Activated CD8-positive, alpha-beta memory T cell treated with anti-CD3 and anti-CD28 coated beads, Interleukin-2, amount 50 U/mL, for 1 hour (primary cell): ENCODE results near the gene CKS1B.

ENCODE experiments used
- DNase-seq: peaks from one replicate; pipeline ENCODE4 v3.0.0-alpha.2; 2020; ENCODE audit errors: extremely low read depth

Gene CKS1B

DNA sequence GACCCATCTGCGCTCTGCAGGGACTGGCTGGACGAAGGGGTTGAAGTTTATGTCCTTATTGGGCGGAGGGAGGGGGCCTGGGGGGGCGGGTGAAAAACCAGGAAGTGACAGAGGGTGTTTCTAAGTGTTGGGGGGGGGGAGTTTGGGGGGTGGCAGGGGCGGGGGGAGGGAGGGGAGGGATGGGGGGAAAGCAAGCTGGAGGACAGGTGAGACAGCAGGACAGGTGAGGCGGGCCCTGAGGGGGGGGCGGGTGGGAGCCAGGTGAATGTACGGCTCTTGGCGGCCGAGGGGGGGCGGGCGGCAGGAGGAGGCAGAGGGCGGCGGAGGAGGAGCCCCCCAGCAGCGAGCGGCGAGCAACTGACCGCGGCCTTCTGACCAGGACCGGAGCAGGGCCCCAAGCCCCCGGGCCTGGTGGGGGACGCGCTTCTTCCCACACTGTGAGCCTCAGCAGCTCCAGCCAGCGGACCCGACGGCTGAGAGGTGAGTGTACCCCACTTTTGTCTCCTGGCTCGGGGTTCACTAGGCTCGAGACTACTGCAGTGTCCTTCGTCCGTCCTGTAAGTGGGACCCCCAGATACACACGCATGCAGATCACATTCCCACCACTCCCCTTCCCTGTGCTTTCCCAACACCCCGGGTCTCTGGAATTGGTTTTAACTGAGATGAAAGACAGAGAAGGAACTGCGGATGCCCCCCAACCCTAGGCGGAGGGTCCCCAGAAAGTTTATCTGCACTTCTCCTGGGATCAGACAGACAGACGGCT, 28.2 kb downstream of the CKS1B start, which contains the start of gene ZBTB7B:
TSS of gene ZBTB7B (plus strand) at position 339 of the 763 bp plus-strand sequence. CDS start 11,859 bp downstream, outside the sequence.
- no peak for DNase-seq

DNA sequence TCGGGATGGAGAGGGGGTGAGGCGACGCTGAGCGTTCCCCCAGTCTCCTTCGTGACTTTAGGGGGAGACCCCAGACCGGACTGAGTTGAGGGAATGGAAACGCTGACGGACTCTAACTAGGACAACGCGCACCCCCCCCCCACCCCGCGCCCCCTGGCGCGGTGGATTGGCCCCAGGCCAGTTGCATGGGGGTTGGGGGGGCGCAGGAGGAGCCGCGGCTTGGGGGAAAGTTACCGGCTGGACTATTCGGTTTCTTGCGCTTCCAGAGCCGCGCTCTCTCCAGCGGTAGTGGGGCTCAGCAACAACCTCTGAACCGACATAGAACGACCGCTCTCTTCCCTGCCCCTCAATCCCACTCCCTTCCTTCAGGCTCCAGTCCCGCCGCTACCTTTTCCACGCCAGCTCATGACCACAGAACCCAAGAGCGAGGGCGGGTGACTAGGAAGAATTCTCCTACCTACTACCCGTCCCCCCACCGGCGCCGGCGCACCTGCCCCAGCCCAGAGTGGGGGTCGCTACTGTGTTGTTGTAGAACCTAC, 28.8 kb downstream of the CKS1B start:
- no peak for DNase-seq

DNA sequence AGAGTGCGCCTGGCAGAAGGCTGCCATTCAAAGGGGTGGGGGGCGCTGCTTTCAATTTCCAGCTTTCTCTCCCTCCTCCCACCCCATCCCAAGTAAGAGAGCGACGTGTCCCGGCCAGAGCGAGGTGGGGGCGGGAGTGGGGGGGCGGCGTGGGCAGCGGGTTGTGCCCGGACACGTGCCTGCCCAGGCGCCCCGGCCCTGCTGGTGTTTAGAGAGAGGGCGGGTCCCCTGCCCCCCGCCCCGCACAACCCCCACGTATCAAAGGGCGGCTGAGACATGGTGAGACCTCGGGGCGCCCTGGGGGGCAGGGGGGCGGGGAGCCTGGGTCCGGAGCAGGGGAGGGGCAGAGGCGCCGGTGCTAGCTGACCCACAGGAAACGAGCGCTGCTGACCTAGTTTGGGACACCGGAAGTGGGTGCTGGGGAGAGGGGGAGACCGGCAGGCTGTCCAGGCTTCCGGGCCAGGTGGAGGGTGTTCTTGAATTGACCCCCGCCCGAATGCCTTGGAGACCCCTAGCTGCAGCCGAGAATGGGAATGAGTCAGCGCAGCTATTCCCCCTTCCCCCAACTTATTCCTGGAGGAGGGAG, 29.4 kb downstream of the CKS1B start:
- no peak for DNase-seq

DNA sequence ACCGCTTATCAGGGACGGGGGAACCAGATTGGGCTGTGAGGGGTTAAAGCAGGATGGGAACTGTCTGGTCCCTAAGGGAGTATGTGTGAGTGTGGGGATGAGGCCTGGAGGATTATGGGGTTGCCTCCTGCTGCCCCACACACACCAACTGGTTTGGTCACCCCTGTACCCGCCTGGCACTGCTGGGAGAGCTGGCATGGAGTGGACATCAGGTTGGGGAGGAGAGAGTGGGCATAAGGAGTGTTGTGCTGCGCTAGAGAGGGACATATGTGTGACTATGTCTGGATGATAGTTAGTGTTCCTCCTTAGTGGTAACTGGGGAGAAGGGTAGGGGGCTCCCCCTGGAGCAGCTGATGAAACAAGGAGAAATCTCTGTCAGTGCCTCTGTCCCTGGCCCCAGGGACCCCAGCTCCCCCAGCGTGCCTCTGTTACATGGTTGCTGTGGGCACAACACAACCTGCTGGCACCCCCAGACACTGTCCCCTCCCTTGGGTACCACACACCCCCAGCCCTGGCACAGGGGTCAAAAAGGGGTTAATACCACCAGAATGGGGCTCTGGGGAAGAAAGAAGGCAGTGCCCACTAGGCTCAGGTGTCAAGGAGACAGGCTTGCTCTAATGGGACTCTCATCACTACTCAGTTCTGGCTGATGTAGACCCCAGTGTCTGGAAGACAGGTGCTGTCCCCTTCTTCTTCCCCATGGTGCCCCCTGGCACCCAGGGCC, 30.0 kb downstream of the CKS1B start:
- DNase-seq = no peak

DNA sequence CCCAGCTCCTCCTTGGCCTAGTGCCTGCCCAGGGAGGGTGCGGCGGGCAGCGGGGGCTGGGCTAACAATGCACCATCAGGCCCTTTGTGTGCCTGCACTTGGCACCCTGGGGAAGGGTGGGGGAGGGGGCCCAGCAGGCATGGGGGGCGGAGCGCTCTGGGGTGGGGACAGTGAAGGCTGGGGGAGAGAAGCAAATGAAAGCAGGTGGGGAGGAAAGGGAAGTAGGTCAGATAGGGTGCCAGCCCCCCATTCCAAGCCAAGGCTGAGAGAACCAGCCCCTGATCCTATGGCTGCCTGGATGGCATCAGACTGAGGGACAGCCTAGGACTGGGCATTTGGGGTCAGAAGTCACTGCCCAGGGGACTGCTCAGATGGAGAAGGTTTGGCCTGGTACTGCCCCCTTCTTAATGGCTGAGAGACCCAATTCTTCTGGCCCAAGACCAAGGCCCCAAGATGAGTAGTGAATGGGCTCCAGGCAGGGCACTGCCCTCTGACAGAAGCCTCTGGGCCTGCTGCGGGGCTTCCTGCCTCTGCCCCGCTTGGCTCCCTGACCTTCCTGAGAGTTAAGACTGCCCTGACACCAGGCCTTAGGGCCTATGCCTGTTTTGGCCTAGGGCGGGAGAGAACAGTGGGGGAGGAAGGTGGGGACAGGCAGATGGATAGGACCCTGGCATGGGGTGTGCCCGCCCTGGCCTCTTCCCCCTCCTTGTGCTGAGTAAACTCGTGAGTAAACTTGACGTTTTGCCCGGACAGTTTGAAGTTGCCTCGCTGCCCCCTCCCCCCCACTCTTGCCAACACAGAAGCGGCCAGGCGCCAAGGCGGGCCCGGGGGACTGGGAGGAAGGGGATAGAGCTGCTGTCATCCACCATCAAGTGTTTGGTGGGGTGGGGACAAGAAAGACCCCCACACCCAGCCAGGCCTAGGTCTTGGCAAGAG, 30.9 kb downstream of the CKS1B start:
- DNase-seq = no peak

DNA sequence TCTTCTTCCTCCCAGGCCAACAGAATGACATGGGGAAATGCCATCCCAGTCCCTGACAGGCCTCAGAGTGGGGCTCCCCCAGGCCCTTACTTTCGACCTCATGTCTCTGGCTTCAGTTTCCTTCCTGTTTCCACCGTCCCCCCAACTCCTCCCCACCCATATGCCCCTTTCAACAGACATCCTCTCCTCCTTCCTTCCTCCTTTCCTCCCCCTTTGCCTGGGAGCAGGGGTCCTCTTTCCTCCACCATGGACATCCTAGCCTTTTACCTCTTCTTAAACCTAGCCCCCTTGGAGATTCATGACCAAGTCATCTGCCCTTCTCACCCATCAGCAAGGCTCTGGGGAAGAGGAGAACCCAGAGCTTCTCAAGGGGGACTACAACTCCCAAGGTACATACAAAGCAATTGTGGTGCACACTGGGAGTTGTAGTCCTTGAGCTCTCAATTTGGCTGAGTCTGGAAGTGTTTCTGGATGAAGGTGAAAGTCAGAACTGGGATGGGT, 32.2 kb downstream of the CKS1B start:
- DNase-seq = no peak

DNA sequence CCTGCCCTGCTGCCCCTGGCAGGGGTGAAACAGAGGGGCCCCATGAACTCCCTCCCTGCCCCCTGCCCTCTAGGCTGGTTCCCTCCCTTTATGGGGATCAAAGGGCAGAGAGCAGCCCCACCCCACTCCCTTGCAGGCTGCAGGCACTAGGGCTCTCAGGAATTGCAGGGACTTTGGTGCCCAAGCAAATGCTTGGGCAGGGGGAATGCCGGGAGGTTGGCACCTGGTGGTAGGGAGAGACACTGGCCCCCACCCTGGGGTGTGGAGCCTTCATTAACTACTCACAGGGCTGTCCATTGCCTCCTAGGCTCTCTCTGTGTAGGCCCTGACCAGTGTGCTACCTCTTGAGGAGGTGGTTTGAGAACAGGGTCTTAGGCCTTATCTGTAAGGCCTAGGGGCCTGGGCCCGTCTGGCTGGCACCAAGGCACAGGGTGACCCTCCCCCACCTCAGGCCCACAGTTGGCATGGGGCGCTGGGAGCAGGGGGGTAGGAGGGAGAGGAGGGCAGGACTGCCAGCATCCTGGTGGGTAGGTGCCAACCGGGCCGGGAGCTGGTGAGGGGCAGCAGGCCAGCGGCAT, 32.9 kb downstream of the CKS1B start:
- DNase-seq = no peak

DNA sequence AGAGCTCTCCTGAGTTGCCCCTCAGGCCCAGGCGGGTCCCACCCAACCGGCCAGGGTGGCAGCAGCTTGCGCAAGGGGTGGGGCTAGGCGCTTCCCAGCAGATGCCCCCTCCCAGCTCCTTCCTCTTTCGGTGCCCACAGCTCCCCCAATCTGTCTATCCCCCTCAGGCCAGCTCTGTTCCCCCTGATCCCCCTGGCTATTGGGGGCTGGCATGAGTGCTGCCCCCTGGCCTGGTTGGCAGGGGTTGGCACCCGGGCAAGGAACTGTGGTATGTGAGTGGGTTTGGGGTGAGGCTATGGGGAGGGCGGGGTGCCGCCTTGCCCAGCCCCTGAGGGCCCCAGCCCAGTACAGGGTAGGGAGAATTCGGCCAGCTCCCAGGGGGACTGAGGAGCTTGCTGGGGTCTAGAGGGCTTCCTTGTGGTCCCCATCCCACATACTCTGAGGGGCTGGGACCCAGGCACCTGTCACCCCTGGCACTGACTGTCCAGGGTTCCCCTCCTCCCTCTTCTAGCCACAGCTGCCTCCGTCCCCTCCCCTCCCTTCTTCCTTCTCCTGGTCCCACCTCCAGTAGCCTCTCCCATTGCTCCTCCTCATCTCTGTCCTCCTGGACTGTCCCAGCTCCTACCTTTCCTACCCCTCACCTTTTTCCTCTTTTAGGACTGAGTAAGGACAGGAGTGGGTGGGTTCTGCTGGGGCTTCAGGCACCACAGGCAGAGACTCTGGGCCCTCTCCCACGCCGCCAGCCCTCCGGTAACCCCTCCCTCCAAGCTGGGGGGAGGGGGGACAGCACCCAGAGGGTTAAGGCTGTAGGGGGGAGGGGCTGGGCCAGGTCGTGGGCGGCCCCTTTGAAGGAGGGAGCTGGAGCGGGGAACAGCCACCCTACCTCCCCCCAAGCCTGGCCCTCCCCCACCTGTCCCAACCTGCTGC, 33.8 kb downstream of the CKS1B start:
- no peak for DNase-seq

DNA sequence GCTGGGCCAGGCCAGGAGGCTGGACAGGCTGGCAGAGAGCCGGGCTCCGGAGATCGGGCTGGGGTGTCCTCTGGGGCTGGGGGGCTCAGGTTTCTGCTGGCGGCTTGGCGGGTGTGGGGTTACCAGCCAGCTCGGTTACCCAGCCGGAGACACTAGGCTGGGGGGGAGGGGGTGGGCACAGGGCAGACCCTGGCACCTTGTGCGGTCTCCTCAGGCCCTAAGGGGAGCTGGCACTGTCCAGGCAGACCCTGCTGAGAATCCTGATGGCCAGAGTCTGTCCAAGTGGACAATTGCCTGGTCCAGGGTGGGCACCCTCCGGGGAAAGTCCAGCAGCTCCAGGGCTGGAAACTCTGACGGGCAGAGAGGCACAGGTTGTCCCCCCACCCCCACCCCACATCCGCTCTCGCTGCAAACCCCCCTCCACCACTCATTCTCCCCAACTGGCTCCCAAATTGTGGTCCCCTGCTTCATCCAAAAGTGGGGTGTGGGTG, 34.8 kb downstream of the CKS1B start:
- DNase-seq = no peak

DNA sequence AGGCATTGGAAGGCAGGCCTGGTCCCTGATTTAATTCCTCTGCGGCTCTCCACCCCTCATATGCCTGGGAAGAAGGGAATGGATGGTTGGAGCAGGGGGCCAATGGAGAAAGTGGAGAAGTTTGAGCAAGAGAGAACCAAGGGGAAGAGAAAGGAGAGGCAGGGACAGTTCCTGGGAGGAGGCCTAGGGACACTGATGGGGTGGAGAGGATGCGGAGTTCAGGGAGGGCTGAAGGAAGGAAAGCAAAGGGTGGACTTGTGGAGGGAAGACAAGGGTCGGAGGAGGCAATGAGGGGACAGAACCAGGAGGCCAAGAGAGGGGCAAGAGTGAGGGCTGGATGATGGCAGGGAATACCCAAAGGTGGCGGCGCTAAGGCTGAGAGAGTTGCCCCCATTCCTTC, 35.3 kb downstream of the CKS1B start:
- DNase-seq = no peak

DNA sequence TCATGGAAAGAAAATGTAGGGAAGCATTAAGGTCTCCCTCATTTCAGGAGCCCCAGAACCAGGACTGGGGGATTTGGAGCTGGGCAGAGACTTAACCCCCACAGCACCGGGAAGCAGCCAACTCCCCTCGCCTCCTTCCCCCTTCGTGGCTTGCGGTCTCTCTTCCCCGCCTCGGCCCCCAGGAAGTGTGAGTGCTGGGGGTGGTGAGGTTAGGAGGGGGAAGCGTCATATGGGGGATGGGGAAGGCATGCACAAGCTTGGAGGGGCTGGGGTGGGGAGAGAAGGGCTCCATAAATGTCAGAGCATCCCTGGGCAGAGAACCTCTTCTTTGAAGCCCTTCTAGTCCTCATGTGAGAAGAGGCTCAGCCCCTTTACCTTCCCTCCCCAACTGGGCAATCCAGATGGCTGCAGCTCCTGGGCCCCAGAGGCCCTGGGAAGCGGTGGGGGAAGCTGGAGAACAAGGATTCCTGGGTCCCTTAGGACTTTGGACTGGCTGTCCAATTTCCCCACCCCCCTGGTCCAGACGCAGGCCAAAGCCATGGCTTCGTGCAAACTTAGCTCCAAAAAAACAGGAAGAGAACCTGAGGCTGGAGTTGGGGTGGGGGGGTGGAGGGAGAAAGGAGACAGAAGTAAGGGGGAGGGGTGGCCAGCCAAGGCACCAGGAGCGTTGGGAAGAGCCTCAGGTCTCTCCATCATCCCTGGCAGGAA, 35.9 kb downstream of the CKS1B start:
- no peak for DNase-seq

DNA sequence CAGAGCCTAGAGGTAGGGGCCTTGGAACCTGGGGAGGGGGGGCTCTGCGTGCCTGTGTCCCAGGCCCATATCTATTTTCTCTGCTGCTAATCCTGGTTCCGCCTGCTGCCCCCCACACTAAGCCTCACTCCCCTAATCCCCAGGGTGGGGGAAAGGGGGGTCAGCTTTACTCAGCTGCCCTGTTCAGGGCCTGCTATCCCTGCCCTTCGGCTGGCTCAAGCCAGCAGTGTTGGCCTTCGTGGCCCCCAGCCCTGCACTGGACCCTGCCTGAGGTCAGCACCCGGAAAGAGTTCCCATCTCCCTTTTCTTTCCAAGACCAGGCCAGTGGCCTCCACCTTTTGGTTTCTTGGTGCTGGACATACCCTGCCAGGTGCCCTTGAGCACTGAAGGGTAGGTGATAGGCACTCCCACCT, 36.5 kb downstream of the CKS1B start:
- DNase-seq = no peak

DNA sequence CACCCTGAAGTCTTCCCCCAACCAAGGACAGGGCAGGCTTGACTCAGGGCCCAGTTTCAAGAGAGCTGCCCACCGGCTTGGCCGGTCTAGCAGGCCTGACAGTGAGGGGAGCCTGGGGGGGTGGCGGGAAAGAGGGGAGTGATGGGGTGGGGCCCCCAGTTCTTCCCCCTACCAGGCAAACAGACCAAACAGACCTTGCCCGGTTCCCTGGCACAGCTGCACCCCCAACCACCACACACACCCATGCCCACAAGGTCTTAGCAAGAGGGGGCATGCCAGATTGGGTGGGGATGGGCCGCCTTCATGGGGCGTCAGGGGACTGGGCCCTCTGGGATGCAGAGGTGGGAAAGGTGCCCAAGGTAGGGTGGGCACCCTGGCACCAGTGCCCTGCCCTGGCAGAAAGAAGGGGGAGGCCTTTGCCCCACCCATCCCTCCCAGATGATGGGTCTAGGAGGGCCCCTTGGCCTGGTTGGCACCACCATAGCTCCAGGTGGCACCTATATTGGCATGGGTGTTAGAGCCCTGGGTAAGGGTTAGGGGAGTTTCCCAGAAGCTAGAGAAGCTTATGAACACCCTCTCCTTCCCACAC, 37.0 kb downstream of the CKS1B start:
- no peak for DNase-seq

DNA sequence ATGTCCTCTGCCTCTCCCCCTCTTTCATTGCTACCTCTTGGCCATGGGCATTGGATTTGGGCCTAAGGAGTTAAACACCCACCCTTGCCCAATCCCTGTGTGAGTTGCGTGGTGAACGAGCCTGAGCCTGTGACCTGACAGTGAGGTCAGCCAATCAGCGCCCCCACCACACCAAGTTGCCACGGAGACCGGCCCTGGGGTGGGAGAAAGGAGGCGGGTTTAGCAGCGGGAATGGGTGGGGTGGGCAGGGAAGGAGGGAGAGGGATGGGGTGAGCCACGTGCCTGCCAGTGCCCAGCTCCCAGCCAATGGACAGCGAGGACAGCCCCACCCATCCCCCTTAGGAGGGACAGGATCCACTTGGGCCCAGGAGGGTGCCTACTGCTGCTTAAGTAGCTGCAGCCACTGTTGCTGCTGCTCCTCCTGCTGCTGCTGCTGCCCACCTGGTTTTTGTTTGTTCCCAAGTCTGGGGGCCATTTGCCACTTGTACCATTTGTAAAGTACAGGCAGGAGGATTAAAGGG, 37.6 kb downstream of the CKS1B start:
- no peak for DNase-seq

DNA sequence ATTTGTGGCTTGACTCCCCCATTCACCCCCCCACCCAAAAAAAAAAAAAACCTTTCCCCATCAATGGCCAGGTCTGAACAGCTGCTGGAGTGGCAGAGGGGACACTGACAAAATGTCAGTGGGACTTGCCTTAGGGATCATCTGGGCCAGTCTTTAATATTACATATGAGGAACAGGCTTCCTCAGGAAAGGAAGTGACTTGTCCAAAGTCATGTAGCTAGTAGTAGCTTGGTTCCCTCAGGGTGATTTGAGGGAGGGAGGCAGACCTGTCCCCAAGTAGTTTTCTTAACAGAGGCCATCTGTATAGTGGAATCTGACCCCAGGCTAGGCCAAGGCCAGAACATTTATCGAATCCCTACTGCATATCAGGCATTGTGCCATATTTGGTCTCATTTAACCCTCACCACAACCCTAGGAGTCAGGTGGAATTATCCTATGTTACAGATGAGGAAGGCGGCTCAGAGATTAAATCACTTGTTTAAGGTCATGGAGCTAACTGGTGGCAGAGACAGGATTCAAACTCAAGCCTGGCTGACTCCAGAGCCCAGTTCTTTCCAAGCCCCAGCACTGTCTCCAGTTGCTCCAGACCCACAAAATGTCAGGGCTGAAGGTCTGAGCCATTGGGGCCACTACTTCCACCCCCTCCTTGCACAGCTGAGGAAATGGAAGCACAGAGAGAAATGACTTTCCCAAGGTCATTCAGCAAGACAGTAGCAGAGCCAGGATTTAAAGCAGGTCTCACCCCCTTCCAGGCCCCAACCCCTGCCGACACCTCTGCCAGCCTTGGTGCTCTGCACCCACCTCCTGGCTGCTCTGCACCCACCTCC, 38.5 kb downstream of the CKS1B start:
- no peak for DNase-seq

DNA sequence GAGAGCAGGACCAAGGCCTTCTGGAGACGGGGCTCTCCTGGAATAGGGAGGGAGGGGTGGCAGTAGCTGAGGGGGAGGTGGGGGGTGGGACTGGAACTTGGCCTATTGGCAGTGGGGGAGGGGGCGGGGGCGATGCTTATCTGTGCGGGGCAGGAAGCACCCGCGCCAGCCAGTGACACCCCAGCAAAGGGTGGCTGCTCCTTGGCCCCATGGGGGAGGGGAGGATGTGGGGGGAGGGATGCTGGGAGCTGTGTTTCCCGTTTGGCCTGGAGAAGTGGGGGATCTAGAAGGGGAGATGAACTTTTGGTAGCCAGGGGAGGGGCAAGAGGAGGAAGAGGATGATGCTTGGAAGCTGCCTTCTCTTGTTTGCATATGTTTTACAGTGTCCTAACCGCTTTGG, 39.2 kb downstream of the CKS1B start:
- no peak for DNase-seq

DNA sequence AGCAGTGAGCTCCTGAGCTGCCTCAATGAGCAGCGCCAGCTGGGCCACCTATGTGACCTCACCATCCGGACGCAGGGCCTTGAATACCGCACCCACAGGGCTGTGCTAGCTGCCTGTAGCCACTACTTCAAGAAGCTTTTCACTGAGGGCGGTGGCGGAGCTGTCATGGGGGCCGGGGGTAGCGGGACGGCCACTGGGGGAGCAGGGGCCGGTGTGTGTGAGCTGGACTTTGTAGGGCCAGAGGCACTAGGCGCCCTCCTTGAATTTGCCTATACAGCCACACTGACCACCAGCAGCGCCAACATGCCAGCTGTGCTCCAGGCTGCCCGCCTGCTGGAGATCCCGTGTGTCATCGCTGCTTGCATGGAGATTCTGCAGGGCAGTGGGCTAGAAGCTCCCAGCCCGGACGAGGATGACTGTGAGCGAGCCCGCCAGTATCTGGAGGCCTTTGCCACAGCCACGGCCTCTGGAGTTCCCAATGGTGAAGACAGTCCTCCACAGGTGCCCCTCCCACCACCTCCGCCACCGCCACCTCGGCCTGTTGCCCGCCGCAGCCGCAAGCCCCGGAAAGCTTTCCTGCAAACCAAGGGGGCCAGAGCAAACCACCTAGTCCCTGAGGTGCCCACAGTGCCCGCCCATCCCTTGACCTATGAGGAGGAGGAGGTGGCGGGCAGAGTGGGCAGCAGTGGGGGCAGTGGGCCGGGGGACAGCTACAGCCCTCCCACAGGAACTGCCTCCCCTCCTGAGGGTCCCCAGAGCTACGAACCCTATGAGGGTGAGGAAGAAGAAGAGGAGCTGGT, 40.4 kb downstream of the CKS1B start:
- no peak for DNase-seq
